Ramos (cell line): Measurements from ENCODE around the gene ZNF280C.
"Not testable (repeated sequence)": the region's sequence is repeated elsewhere in the genome, so short reads cannot be mapped to it uniquely, and the experiment has no call there.

Source experiments
- in situ Hi-C: fragments of 300-500 bp; cut with MboI; formaldehyde crosslinking; loops from one replicate; pipeline ENCODE4 v1.14.3; 2022; ENCODE audit warnings: low sequenced_read_pairs; ENCODE audit not compliant: unreplicated experiment

The ZNF280C gene, protein sequence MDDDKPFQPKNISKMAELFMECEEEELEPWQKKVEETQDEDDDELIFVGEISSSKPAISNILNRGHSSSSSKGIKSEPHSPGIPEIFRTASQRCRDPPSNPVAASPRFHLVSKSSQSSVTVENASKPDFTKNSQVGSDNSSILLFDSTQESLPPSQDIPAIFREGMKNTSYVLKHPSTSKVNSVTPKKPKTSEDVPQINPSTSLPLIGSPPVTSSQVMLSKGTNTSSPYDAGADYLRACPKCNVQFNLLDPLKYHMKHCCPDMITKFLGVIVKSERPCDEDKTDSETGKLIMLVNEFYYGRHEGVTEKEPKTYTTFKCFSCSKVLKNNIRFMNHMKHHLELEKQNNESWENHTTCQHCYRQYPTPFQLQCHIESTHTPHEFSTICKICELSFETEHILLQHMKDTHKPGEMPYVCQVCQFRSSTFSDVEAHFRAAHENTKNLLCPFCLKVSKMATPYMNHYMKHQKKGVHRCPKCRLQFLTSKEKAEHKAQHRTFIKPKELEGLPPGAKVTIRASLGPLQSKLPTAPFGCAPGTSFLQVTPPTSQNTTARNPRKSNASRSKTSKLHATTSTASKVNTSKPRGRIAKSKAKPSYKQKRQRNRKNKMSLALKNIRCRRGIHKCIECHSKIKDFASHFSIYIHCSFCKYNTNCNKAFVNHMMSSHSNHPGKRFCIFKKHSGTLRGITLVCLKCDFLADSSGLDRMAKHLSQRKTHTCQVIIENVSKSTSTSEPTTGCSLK

DNA sequence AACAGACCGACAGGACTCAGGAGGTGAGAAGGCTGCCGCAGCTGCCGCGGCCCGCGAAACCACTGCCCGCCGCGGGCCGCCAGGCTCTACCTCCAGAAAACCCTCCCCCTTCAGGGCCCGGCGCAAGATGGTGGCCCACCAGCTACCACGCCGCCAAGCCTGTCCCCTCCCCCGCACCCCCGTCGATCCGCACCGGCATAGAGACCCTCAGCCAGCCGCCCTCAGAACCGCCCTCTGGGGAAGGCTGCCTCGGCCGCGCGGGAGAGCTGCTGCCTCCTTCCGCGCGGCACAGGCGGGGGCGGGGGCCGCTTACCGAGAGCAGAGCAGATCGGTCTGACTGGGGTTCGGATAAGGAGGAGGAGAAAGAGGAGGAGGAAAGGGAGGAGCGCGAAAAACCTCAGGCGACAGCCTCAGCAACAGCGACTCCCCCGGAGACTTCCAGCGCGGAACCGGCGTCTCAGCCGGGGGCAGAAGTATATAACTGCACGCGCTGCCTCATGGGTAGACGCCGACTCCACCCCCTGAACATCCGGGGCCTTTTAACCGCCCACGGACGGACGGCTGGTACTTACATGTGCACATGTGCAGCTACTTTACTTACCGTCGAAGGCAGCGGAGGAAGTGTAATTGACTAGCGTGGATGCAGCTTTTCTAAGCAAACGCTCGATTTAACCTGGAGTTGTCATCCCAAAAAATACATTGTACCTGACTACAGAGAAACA, at the start of gene ZNF280C:
Gene ZNF280C (minus strand): TSS at position 451 of the 722 bp plus-strand sequence. CDS start 8,450 bp downstream, outside the sequence.
- in situ Hi-C loops, result no loop called here

DNA sequence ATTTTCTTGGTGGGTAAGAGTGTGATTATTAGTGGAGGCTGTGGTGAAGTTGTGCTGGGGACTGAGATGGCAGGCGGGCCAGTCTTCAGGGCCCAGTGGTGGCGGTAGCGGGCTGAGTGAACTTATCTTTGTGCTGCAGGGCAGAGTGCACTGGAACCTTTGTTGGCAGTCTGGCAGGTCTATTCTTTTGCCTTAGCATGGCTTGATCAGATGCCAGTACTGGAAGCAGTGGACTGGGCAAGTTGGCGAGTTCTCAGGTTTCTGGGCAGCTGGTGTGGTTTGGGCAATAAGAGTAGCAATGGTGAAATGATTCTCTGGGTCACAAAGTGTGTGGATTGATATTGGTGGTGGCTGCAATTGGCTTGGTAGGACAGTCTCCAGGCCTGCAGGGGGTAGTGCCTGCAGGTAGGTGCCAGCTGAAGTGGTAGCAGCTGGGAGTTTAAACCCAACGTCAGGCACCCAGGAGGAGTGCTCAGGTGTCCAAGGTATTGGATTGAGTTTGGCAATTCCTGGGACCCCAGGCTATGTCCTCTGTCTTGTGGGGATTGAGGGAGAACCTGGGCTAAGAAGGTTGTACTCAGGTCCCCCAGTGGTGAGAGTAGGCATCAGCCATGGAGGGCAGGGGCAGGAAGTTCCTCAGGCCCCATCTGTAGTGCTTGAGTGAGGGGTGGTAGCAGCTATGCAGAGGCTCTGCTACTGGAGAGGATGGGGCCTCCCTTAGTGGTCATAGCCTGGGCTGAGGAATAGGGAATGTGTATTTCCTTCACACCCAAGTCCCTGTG, 36.1 kb upstream of the ZNF280C start:
- in situ Hi-C loops, result no loop called here

- in situ Hi-C loops, result no loop called here
These were observed 33.3 kb upstream of the ZNF280C start for GRCh38 chrX:130301977-130302376.

- in situ Hi-C loops, result no loop called here
These were observed 32.7 kb upstream of the ZNF280C start for GRCh38 chrX:130301405-130301804.

DNA sequence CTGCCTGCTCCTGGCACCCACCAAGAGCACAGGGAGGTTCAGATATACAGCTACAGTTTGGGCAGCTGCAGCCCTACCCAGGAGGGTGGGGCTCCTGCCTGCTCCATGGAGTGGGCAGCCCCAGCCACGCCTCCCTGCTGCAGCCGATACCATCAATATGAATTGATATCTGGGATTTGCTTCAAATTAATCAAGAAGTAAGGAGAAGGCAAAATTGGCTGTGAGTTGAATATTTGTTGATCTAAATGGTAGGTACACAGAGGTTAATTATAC, 31.2 kb upstream of the ZNF280C start:
- in situ Hi-C loops, result no loop called here

DNA sequence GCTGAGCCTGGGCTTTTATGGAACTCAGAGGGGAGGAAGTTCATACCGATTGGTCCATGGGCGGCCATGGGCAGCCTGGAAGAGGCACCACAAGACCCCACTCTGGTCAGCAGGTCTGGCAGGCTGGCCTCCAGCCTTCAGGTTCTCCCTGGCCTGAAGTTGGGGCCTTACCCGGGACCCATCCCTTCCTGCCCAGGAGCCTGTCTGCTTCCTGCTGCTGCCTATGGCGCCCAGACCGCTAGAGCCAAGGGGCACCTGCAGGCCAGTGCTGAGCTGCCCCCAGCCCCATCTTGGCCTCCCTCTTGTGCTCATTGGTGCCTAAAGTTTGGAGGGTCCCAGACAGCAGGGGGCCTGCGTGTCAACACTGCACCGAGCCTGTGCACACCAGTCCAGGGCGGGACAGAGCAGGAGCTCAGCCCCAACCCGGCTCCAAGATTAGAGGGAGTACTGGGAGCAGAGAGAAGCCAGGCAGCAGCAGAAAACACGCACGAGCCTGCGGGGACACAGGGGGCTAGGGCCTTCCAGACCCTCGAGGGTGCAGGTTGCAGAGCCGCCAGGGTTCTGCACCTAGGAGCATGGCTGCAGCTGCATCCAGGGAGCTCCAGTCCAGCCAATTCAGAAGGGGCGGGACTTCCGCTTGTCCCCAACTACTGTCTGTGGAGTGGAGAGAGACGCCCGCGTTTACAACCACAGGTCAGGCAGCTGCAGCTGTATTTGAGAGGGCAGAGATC, 30.7 kb upstream of the ZNF280C start:
- in situ Hi-C loops, result no loop called here

DNA sequence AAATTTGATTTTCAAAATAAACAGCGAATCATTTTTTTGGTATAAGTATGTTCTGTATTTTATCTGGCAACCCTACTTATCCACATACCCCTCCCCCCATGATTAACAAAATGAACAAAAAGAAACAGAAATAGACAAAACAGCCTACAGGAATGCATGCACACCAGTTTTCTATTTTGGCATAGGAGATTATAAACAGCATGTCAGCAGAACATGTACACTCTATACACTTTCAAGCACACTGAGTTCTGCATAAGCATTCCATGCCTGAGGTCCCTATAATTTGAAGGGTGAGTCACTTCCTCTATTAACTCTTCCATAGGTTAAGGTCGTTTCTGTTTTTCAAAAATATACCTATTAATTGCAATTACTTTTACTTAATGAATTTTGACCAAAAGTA, 28.0 kb upstream of the ZNF280C start:
- in situ Hi-C loops, result no loop called here

- in situ Hi-C loops, result no loop called here
These were observed 27.6 kb upstream of the ZNF280C start for GRCh38 chrX:130296297-130296678.

DNA sequence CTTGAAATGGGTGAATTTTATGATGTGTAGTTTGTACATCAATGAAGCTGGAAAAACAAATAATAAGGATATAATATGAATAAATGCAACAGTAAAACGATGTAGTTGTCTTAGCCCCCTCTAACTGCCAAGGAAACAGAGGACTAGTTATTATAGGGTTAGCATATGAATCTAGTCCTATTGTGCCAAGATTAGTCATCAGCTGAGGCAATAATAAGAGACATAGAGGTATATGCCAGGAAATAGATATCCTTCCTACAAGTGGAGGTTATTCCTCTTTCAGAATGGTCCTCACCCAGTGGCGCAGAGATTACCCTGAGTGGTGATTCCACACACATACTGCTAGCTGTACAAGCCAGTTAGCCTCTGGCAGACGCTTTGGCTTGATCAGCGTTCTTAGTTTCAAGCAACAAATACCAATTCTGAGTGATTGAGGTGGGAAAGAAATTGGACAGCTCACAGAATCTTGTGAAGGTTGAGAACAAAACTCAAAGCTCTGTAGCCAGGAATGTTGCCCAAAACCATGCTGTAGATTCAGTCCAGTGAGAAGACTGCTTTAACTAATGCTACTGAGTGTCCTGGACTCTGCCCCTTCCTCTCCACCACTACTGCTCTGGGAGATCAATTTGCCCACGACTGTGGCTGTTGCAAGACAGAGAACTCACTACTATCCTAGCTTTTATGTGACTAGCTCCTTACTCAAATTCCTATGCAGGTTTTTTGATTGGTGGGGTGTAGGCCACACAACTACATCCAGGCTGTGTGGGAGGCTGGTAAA, 27.0 kb upstream of the ZNF280C start:
- in situ Hi-C loops, result no loop called here

- in situ Hi-C loops, result no loop called here
These were observed 18.5 kb upstream of the ZNF280C start for GRCh38 chrX:130287071-130287770.

GRCh38 chrX:130285710-130286109, 17.0 kb upstream of the ZNF280C start:
- in situ Hi-C loops, result no loop called here

GRCh38 chrX:130285069-130285620, 16.4 kb upstream of the ZNF280C start:
- in situ Hi-C loops, result no loop called here

GRCh38 chrX:130282151-130282550, 13.5 kb upstream of the ZNF280C start:
- in situ Hi-C loops, result no loop called here

DNA sequence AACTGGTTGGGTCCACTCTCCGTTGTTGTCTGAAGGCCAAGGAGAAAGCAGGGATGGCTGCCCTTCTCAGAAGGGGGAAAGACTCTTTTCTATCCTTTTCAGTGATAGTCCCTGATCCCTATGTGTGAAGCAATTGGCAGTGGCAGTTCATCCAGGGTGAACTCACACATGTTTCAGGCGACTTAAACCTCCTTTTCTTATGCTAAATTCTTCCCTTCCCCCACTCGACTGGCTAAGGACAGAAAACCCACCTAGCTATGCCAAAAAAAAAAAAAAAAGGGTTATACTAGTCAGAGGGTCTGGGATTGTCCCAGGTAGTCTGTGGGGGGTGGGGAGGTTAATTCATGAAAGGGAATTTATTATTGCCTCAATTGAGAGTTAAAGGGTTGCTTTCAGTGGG, 12.2 kb upstream of the ZNF280C start:
- in situ Hi-C loops, result no loop called here

DNA sequence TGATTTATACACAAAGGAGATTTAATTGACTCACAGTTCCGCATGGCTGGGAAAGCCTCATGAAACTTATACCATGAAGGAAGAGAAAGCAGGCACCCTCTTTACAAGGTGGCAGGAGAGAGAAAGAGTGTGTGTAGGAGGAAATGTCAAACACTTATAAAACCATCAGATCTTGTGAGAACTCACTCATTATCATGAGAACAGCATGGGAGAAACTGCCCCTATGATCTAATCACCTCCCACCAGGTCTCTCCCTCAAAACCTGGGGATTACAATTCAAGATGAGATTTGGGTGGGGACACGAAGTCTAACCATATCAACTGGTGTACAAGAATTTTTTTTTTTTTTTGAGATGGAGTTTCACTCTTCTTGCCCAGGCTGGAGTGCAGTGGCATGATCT, 3.6 kb upstream of the ZNF280C start:
- in situ Hi-C loops, result not testable (repeated sequence)

DNA sequence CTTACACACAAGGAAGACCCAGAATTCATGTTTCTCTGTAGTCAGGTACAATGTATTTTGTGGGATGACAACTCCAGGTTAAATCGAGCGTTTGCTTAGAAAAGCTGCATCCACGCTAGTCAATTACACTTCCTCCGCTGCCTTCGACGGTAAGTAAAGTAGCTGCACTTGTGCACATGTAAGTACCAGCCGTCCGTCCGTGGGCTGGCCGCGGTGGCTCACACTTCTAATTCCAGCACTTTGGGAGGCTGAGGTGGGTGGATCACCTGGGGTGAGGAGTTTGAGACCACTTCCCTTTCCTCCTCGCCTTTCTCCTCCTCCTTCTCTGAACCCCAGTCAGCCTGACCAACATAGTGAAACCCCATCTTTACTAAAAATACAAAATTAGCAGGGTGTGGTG, 692 bp upstream of the ZNF280C start:
- in situ Hi-C loops, result not testable (repeated sequence)

GRCh38 chrX:130267956-130268448, 697 bp downstream of the ZNF280C start:
- in situ Hi-C loops, result no loop called here

- in situ Hi-C loops, result no loop called here
These were observed 4.1 kb downstream of the ZNF280C start for GRCh38 chrX:130264573-130264972.
